NCI-H526 treated with DMSO at 0.1 percent for 48 hours (cell line): ENCODE results near the gene CCDC13.
A peak's percentile ranks its signal among the peaks of the same experiment; 100 is the strongest.

Experiments used
- DNase-seq: peaks from one replicate; lab custom pipeline; 2025; lab: John Stamatoyannopoulos, UW

Gene CCDC13

DNA sequence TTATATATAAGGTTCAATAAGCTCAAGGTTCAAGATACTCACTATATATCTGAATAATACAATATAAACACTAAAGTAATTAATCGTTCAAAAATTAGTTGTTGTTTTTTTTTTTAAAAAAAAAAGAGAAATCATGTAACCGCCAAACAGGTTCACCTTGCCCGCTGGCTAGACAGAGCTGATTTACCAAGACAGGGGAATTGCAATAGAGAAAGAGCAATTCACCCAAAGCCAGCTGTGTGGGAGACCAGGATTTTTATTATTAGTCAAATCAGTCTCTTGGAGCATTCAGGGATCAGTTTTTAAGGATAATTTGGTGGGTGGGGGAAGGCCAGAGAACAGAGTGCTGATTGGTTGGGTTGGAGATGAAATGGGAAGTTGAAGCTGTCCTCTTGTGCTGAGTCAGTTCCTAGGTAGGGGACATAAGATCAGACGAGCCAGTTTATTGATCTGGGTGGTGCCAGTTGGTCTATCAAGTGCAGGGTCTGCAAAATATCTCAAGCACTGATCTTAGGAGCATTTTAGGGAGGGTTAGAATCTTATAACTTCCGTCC lies 23.4 kb upstream of the CCDC13 start:
- no peak for DNase-seq

DNA sequence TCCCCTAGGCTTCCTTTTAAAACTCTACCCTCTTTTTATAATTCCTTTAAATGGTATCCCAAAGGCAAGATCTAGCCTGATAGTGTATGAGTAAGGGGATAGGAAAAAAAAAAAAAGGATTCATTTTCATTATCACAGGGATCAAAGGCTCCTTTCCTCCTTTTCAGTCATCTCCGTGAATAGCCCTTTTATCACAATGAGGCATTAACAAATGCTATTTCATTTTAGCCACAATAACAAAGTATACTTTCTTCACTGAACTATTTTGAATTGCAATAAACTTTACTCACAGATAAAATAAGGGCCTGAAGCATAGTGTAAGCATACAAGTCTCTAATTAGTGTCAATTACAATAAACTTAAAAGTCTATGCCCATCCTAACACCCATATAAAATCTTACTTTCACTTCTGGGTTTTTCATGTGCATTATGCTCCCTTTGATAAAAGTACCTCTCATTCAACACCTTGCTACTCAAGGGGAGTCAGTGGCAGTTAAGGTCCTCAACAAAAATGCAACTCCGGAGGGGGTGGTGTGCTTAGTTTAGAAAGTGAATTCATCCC lies 22.6 kb upstream of the CCDC13 start:
- DNase-seq: no peak

DNA sequence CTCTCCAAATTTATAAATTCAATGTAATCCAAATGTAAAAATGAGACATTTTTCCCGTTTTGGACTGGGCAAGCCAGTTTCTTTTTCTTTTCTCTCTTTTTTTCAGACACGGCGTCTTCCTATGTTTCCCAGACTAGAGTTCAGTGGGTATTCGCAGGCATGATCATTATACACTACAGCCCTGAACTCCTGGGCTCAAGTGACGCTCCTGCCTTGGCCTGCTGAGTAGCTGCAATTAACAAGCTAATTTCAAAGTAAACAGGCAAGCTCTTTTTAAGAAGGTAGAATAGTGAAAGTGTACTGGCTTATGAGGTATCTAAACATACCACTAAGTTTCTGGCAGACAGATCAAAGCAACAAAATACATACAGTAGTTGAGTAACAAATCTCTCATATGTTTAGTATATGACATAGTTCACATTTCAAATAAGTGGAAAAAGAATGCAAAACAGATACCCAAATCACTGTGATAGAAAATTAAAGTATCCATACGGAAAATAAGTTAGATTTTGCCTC lies 17.7 kb upstream of the CCDC13 start:
- no peak for DNase-seq

DNA sequence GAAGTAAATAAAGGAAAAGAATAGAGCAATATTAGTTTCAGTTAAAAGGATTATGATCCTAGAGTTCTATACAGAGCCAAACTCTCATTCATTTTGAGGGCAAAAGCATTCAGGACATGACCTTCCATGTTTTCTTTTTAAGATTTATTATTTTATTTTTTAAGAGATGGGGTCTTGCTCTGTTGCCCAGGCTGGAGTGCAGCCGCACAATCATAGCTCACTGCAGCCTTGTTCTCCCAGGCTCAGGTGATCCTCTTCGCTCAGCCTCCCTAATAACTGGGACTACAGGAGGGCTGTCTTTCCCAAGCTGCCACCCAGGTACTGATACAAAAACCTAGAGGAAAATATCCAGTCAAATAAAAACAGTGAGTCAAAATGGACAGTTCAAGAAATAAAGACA lies 13.6 kb upstream of the CCDC13 start:
- DNase-seq: no peak

DNA sequence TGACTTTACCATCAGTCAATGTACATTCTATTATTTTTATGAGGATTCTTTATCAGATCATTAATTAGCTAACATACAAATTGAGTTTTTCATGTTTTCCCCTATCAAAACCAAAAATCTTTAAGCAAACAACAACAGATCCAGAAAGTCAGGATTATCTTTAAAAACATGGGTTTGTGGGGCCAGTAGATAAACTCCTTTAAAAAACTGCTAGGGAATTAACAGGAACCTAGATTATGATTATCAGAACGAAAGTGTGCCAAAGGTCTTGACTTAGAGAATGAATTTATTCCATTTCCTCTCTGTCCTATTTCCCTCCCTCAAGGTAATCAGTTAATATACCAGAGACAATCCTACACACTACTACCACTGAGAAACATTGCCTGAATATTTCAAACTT lies 13.2 kb upstream of the CCDC13 start:
- DNase-seq: no peak

DNA sequence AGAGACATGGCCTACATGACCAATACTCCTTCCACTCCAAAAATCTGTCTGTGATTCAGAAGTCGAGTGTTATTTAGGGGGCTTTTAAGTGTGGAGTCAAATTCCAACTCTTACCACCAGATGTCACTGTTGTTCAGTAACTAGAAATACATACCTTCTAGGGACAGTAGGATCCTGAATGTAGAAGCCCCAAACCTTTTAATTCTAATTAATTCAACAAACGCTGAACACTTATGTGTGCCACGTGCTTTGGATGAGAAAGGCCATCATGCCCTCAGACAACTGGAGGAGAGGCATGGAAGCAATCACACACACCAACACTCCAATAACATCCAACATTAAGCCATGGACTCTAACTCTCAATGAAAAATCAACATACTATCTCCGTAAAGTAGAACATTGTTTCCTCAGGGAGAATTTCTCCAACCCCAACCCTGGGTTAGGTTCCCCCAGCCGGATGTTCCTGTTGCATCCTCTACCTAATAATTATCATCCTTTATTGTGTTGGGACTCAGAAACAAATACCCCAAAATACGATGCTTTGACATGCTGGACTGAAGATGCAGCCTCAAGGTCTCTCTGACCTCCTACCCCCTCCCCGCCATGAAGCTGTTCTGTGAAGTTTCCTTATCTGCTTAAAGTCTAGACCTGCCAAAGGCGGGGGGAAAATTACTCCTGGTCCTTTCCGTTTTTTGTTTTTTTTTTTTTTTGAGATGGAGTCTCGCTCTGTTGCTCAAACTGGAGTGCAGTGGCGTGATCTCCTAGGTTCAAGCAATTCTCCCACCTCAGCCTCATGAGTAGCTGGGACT lies 8.0 kb upstream of the CCDC13 start:
- peak; percentile 38 for DNase-seq

DNA sequence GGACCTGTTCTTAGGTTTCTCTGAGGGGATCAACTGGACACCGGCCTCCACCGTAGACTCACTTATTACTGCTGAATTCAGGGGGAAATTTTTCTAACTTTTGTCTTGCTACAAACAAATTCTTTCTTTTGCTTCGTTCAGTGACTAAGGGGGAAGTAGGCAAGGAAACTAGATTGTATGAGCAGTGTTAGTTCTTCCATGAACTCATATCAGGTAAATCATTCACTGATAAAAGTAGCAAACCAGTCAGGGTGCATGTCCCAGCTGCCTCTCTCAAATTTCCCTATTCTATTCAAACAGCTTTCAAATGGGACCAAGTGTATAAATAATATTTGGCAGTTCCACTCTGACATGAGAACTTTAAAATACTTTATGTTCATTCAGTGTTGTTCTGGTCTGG lies 7.3 kb upstream of the CCDC13 start:
- no peak for DNase-seq

DNA sequence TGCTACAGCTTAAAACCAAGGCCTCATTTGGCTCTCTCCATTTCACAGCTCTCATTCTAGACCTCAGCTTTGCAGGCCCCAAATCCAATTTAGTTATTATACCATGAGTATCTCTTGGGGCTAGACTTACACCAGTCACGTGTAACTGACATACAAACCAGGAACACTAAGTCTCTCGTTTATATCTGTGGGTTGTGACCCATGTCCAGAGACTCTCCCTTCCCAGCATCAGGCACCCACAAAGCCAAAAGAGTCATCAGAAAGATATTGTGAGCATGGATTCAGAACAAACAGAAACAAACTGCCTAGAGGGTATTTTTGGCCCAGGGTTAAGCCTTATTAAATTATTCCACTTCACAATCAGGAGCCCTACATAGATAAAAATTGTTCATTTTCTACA lies 5.6 kb upstream of the CCDC13 start:
- DNase-seq: no peak

DNA sequence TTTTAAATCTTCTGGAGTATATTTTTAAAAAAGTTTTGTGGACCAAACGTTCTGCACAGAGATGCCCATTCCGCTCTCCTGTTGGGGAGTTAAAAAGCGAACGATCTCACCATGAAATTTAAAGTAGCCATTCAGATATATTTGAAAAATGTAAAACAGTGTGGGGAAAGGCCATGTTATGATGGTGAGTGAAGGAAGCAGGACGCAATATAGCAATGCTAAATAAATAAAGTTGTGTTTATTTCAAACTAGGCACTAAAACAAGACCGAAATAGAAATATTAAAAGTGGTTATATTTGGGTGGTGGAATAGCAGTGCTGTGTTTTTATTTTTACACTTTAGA lies 327 bp upstream of the CCDC13 start:
- DNase-seq: no peak

DNA sequence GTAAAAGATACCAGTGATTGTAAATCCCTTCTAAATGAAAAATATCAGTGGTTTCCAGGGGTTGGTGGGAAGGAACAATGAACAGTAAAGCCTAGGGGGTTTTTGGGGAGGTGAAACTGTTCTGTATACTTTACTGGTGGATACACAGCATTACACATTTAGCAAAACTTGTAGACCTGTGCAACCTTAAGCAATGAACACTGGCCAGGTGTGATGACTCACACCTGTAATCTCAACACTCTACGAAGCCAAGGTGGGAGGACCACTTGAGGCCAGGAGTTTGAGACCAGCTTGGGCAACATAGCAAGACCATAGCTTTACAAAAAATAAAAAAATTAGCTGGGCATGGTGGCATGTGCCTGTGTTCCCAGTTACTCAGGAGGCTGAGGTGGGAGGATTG lies 1.8 kb downstream of the CCDC13 start:
- no peak for DNase-seq

DNA sequence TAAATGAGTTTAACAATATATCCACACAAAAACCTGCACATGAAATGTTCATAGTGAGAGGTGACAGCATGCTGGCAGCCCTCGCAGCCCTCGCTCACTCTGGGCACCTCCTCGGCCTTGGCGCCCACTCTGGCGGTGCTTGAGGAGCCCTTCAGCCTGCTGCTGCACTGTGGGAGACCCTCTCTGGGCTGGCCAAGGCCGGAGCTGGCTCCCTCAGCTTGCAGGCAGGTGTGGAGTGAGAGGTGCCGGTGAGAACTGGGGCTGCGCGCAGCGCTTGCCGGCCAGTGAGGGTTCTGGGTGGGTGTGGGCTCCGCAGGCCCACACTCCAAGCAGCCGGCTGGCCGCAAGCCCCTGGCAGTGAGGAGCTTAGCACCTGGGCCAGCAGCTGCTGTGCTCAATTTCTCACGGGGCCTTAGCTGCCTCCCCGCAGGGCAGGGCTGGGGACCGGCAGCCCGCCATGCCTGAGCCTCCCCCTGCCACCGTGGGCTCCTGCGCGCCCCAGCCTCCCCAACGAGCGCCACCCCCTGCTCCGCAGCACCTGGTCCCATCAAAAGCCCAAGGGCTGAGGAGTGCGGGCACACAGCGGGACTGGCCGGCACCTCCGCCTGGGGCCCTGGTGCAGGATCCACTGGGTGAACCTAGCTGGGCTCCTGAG lies 3.4 kb downstream of the CCDC13 start:
- DNase-seq: no peak

DNA sequence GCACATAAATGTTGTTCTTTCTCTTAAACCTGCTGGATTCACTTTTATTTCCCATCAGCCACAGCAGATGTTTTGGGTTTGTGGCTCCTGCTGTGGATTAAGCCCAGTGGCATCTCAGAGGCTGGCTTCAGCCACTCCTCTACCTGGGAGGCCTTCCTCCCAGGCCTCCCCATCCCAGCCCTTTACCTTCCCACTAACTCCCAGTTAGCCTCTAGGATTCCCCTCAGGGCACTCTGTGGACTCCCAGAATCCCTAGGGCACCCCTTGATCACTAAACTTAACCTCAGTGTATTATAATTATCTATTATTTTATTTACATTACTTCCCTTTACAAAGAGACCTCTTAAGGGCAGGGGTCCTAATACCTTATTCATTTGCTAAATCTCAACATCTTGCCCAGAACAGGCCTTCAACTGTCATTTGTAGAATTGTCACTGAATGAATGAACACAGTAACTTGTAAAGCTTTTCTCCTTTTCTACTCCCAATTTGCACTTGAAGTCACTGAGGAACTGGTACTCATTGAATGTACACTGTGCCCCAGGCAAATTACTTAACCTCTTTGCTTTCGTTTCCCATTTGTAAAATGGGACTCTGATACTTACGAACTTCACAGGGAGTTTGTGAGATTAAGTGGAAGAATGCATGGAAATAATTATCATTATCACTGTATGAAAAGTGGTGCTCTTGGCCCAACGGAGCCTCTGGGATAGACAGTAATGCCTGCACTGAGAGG lies 8.3 kb downstream of the CCDC13 start:
- DNase-seq: no peak

DNA sequence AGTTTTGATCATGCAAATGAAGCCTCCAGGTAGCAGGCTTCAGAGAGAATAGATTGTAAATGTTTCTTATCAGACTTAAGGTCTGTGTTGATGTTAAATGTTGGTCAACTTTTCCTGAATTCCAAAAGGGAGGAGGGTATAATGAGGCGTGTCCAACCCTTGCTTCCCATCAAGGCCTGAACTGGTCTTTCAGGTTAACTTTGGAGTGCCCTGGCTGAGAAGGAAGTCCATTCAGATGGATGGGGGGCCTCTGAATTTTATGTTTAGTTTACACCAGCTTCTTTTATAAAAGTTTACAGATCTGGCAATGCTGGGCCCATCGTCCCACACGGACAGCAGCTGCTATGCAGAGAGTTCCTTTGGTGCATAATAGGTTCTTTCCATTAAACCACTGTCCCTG lies 8.9 kb downstream of the CCDC13 start:
- no peak for DNase-seq

DNA sequence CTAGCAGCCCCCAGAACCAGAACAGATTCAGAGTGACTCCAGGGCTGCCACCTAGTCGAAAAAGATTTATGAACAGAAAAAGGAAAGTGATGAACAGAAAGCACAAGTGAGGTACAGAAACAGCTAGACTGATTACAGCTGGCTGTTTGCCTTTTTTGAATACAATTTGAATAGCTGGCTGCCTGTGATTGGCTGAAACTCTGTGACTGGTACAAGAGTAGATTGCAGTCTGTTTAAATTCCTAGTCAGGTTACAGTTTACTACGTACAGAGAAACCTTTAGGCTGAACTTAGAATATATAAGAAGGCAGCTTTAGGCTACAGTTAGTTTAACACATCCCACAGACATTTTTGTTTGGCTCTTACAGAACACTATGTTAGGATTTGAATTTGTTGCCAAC lies 10.0 kb downstream of the CCDC13 start:
- peak; percentile 43 for DNase-seq

DNA sequence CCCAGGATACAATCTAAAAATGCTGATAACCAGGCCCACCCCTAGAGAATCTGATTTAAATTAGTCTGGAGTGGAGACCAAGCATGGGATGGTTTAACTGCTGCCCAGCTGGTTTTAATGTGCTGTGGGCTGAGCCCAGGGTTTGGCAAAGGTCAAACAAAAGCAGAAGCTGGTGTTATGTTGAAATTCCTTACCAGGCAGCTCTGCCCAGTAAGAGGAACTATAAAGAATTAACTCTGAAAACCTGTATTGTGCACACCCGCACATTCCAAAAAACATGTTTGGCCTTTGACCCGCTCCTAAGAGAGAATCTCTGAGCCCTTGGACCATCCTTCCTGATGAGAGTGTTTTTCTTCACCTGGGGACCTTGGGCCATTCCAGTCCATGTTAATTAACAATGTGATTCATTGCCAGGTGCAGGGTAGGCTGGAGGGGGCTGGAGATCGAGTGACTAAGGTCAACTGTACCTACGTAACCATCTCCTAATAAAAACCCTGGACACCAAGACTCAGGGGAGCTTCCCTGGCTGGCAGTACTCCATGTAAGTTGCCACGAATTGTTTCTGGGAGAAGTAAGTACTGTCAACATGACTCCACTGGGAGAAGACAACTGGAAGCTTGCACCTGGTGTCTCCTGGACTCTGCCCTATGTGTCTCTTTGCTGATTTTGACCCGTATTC lies 10.9 kb downstream of the CCDC13 start:
- DNase-seq: no peak

DNA sequence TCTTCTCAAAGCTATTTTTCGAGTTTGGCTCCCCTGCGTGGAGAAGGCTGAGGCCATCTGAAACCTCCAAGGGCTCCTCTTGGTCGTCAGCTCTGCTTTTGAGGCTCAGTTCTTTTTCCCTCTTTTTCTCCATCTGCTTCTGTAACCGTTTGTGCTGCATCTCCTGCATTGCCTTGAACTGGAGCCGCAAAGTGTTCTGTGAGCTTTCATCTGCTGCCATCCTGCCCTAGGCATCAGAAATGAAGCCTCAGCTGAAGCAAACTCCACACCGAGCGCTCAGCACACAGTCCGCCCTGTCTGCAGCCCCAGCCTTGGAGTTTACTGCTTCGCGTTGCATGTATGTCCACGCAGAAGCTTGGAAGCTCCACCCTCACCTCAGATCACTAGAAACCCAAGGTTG lies 14.9 kb downstream of the CCDC13 start:
- DNase-seq: no peak

DNA sequence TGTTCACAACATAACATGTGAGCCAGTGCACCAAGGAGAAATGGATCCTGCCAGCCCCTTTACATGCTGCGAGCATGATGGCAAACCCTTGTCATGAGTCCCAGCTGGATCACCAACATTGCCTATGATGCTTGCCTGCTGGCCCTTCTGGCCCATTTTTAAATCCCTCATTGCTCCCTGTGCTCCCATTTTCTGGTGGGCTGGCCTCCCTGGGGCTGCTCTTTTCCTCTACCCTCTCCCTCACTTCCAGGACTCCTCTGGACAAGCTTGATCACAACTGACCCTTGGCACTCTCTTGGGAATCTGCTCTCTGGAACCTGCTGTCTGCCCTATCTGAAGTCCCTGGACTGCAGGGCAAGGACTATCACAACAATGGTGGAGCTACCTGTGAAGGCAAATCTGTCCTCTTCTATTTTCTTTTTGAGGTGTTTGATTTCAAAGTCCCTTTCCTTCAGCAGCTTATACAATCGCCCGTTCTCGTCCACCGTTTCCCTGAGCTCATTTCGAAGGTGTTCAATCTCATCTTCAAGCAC lies 16.3 kb downstream of the CCDC13 start:
- no peak for DNase-seq

DNA sequence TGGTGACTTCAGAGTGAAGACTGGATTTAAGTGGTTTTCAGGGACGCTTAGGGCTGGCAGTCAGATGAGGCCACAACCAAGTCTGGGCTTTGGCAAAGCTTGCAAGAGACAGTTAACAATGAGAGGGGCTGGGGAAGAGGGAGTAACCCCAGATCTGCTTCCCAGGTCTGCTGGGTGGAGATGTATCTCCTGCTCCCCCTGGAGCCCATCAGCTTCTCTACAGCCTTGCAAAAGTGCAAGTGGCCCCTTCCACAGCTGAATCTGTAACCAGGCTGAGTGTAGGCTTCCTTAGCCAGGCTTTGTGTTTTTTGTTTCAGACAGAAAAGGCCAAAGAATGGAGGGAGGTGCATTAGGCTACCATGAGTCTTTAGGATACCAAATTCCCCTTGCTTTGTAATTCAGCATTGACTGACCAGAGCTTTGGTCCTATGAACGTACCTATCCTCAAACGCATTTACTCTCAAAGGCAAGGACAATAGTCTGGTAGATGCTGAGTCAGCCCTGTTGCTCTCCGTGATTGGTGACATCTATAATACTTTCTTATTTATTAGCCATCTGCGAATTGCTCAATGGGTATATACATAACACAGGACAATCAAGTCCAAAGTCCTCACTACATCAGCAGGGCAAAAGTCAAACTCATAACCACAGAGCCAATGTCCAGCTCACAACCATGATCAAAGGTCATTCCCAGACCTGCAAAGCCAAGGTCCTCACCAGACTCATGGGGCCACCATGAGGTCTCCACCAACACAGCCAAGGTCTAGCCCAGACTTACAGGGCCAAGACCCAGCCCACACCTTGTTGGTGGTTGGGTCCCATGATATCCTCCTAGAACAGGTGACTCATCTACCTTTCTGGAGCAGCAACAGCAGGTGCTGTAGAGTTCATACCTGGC lies 17.1 kb downstream of the CCDC13 start:
- no peak for DNase-seq

DNA sequence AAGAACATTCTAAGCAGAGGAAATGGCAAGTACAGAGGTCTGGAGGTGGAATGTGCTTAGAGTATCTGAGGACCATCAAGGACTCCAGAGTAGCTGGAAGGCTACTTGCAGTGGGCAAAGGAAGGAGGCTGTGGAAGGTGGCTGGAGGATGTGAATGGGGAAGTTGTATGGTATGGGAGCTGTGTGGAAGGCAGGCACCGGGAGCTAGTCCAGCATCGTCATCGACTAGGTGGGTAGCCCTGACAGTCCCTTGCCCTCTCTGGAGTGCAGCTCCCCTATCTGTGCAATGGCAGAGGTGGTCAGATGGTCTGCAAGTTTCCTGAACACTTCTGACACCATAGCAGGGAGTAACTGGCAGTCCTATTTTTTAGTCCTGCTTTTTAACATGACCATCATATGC lies 19.3 kb downstream of the CCDC13 start:
- DNase-seq: no peak

DNA sequence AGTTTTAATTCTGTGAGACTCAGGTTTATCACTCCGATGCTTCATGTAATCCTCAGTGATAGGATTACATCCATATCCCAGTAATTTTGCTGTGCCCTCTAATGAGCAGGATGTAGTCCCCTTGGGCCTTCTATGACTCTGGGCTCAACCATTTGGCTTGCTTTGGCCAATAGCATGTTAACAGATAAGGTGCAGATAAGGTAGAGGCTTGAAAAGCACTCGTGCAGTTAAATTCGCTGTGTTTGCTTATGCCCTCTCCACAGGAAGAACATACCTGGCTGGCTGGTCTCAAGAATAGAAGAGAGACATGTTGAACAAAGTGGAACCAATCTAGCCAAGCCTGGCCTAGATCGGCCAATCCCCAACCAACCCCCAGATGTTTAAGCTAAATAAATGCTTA lies 20.1 kb downstream of the CCDC13 start:
- no peak for DNase-seq

DNA sequence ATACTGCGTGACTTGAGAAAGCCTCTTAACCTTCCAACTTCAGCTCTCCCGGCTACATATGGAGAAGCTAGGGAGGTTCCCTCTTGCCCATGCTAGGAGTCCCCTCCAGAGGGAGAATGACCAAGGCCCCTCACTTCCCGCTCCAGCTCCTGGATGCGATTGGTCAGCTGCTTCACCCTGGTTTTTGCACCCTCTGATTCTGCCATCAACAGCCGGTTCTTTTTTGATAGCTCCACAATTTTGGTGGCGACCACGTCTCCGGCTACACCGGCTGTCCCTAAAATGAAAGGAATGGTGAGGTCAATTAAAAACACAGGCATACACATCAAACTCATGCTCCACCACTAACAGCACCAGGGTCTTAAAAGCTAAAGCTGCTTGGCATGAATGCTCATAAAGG lies 20.6 kb downstream of the CCDC13 start:
- no peak for DNase-seq
